Fibroblast of mammary gland (primary cell): ENCODE measurements around the gene VARS2.

ENCODE experiments used
- DNase-seq: peaks from one replicate; pipeline ENCODE4 v3.0.0-alpha.2; 2010; ENCODE audit warnings: low read depth
- H3K4me3 ChIP-seq: 2 replicates; pipeline ENCODE4 v1.5.1; 2011; ENCODE audit warnings: low read depth, mild to moderate bottlenecking, low read length, moderate library complexity; ENCODE audit not compliant: control insufficient read depth
- TF ChIP-seq, protein P1 (sequence below): conservative IDR thresholded peaks from 2 replicates; pipeline ENCODE4 v1.5.1; 2011; ENCODE audit warnings: low read depth, low read length, inconsistent platforms; ENCODE audit not compliant: control insufficient read depth, insufficient read depth

The VARS2 gene

DNA sequence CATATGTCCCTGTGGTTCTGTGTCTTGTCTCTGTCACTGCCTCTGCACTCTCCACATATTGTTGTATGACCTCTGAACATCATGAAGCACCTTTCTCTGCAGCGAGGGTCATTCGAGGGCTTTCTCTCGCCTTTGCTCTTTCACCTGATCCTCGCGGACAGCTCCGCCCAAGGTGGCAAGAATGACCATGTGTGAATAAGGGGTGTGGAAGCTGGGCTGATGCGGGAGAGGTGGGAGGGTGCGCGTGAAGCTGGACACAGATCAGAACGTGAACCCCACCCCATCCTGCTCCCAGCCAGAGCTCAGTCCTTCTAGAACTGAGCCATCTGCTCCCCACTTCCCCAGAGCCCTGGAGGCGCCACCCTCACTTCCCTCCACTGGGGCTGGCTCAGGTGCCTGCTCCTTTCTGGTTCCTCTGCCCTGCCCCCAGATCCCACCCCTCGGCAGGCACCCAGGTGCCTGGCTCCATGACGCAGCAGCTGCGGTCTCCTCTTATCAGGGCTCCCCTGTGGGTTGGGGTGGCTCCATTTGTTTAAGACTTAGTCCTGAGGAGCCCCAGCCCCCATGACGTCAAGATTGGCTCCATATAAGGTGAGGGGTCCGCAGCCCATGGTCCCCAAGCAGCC is 26.4 kb downstream of the VARS2 start, which contains the start of gene MUCL3:
TSS of gene MUCL3 (plus strand) at position 613 of the 626 bp plus-strand sequence. CDS start 27 bp downstream, outside the sequence.
- TF ChIP-seq, protein P1, sequence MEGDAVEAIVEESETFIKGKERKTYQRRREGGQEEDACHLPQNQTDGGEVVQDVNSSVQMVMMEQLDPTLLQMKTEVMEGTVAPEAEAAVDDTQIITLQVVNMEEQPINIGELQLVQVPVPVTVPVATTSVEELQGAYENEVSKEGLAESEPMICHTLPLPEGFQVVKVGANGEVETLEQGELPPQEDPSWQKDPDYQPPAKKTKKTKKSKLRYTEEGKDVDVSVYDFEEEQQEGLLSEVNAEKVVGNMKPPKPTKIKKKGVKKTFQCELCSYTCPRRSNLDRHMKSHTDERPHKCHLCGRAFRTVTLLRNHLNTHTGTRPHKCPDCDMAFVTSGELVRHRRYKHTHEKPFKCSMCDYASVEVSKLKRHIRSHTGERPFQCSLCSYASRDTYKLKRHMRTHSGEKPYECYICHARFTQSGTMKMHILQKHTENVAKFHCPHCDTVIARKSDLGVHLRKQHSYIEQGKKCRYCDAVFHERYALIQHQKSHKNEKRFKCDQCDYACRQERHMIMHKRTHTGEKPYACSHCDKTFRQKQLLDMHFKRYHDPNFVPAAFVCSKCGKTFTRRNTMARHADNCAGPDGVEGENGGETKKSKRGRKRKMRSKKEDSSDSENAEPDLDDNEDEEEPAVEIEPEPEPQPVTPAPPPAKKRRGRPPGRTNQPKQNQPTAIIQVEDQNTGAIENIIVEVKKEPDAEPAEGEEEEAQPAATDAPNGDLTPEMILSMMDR = no peak
- no peak for DNase-seq
- no peak within 1 kb of the TSS for H3K4me3 ChIP-seq

DNA sequence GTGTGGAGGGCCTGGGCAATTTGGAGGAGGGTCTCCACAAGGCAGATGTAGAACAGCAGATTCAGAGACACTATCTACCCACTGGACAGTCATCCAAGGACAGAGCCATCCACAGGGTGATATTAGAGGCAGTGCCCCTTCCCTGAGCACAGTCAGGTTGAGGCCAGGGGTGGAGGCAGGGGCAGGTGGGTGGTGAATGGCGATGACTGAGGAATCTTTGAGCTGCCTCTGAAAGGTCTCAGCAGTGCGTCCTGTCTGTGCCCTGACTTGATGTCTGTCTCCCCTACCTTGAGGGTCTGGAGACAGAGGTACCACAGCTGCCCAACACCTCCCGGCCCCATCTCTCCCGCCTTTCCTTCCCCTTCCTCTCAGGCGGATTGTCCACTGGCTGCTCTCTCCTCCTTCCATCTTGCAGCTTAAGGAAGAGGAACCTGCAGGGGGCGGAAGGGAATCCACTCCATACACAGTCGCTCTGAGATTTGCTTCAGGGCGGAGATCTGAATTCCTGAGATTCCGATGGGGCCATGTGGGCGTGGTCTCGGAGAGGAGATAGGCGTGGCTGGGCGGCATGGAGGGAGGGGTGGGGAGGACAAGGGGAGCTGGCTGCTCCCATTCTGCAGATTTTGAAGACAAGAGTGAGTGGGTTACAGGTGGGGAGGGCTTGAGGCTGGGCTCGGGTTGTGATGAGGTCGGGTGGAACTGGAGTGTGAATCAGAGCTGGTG is 28.5 kb downstream of the VARS2 start:
- peak; percentile 70 for DNase-seq
- TF ChIP-seq, protein P1 = peak; percentile 61
- H3K4me3 ChIP-seq = no peak overlapping the region

DNA sequence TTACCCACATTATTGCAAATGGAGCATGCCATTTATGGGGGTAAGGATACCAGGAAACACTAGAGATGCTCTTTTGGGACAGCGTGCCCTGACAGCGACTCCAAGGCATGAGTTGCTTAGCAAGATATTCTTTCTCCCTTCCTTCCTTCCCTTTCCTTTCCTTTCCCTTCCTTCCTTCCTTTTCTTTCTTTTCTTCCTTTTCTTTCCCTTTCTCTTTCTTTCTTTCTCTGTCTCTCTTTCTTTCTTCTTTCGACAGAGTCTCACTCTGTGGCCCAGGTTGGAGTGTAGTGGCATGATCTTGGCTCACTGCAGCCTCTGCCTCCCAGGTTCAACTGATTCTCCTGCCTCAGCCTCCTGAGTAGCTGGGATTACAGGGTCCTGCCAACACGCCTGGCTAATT is 30.0 kb downstream of the VARS2 start:
- TF ChIP-seq, protein P1 = no peak
- DNase-seq = no peak
- no peak overlapping the region for H3K4me3 ChIP-seq

DNA sequence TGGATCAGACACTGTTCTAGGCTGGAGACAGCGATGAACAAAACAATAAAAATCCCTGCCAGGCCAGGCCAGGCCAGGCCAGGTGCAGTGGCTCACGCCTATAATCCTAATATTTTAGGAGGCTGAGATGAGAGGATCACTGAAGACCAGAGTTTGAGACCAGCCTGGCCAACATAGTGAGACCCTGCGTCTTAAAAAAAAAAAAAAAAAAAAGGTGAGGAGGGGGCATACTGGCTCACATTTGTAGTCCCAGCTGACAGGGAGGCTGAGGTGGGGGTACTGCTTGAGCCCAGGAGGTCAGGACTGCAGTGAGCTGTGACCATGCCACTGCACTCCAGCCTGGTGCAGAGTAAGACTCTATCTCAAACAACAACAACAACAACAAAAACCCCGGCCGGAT is 31.2 kb downstream of the VARS2 start:
- TF ChIP-seq, protein P1 = no peak
- H3K4me3 ChIP-seq = no peak overlapping the region
- DNase-seq = no peak

DNA sequence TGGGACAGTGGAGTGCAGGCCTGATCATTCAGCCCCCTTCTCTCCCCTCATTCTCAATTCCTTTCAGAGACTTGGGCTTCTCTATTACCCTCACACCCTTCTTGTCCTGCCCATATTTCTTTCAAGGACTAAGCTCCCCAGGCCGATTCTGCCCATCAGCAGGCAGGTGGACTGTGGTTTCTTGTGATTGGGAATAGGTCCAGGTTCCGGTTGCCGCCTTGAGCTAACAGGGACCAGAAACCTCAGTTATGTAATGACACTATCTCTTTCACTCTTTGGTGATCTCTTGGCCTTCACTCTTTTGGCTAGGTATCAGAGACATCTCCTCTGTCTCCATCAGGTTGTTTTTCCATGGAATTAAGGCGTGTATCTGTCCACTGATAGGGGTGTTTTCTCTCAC is 33.2 kb downstream of the VARS2 start:
- DNase-seq = no peak
- TF ChIP-seq, protein P1 = no peak
- no peak overlapping the region for H3K4me3 ChIP-seq

DNA sequence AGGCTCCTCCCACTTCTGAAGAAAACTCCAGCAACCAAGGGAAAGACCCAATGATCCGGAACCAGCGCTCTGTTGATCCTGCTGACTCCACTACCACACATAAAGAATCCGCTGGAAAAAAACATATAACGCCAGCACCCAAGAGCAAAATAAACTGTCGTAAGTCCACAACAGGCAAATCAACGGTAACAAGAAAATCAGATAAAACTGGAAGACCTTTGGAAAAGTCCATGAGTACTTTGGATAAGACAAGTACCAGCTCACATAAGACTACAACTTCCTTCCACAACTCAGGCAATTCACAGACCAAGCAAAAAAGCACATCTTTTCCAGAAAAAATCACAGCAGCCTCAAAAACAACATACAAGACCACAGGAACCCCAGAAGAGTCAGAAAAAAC is 34.8 kb downstream of the VARS2 start:
- TF ChIP-seq, protein P1 = no peak
- DNase-seq = no peak
- H3K4me3 ChIP-seq = no peak overlapping the region
